HepG2 (cell line): Measurements from ENCODE around the gene DNAJC5. TPM values are rescaled to one million over a fixed set of nuclear protein-coding genes. Genes with fewer than 3 reads are reported as not detected.

ENCODE experiments used
- ARID2 ChIP-seq: sonication (generic); formaldehyde crosslinking; IDR thresholded peaks from 2 replicates; pipeline ENCODE4 v1.8.1; 2022; ENCODE audit warnings: mild to moderate bottlenecking, missing genetic modification reagents, borderline replicate concordance
- CAMTA2 ChIP-seq: sonication (generic); formaldehyde crosslinking; IDR thresholded peaks from 2 replicates; pipeline ENCODE4 v1.4.0; 2020; ENCODE audit warnings: mild to moderate bottlenecking, missing genetic modification reagents, borderline replicate concordance
- CREB3 ChIP-seq: sonication (generic); formaldehyde crosslinking; IDR thresholded peaks from 2 replicates; pipeline ENCODE4 v1.5.0; 2020; ENCODE audit warnings: missing genetic modification reagents
- NAIF1 ChIP-seq: sonication (generic); formaldehyde crosslinking; IDR thresholded peaks from 2 replicates; pipeline ENCODE4 v1.5.0; 2020; ENCODE audit warnings: mild to moderate bottlenecking, missing genetic modification reagents, borderline replicate concordance
- RAD51 ChIP-seq: fragments of 450-650 bp; IDR thresholded peaks from 2 replicates; pipeline ENCODE4 v1.6.1; 2016; ENCODE audit warnings: borderline replicate concordance
- SIX4 ChIP-seq: sonication (generic); formaldehyde crosslinking; IDR thresholded peaks from 2 replicates; pipeline ENCODE4 v1.4.0; 2020; ENCODE audit warnings: missing genetic modification reagents
- SOX13 ChIP-seq, 3 experiments: fragments of 450-650 bp in 1 of 3; sonication (generic) in 1 of 3; formaldehyde crosslinking in 1 of 3; IDR thresholded peaks in 2 of 3; conservative IDR thresholded peaks in 1 of 3; 2 replicates each; pipeline versions ENCODE4 v1.5.0 to v1.6.1; 2016 to 2020; ENCODE audit warnings: antibody characterized with exemption in 1 of 3, mild to moderate bottlenecking in 1 of 3, missing compliant biosample characterization in 1 of 3, missing genetic modification reagents in 1 of 3, moderate library complexity in 1 of 3
- SRSF9 ChIP-seq: fragments of 200-400 bp; formaldehyde crosslinking; IDR thresholded peaks from 2 replicates; pipeline ENCODE4 v1.6.1; 2018; ENCODE audit warnings: borderline replicate concordance, mild to moderate bottlenecking, low read depth, low read length; ENCODE audit not compliant: insufficient read depth, poor library complexity, severe bottlenecking
- ZBTB40 ChIP-seq, 2 experiments: fragments of 450-650 bp in 1 of 2; sonication (generic) in 1 of 2; formaldehyde crosslinking in 1 of 2; IDR thresholded peaks; 2 replicates each; pipeline versions ENCODE4 v1.6.1 to v1.8.0; 2016 to 2022; ENCODE audit warnings: antibody characterized with exemption in 1 of 2, mild to moderate bottlenecking in 1 of 2, missing genetic modification reagents in 1 of 2
- ZFP36L2 ChIP-seq: sonication (generic); formaldehyde crosslinking; IDR thresholded peaks from 2 replicates; pipeline ENCODE4 v1.4.0; 2020; ENCODE audit warnings: missing genetic modification reagents
- ZNF367 ChIP-seq: sonication (generic); formaldehyde crosslinking; IDR thresholded peaks from 2 replicates; pipeline ENCODE4 v1.4.0; 2020; ENCODE audit warnings: missing genetic modification reagents, borderline replicate concordance
- ZNF530 ChIP-seq: sonication (generic); formaldehyde crosslinking; IDR thresholded peaks from 2 replicates; pipeline ENCODE4 v1.5.0; 2020; ENCODE audit warnings: low read depth, mild to moderate bottlenecking, missing genetic modification reagents
- ZNF552 ChIP-seq: sonication (generic); formaldehyde crosslinking; IDR thresholded peaks from 2 replicates; pipeline ENCODE4 v1.9.0; 2022; ENCODE audit warnings: missing genetic modification reagents, mild to moderate bottlenecking, borderline replicate concordance
- ZNF639 ChIP-seq: conservative IDR thresholded peaks from 2 replicates; pipeline ENCODE4 v1.6.1; 2018; ENCODE audit warnings: missing genetic modification reagents
- ZNF749 ChIP-seq: sonication (generic); formaldehyde crosslinking; IDR thresholded peaks from 2 replicates; pipeline ENCODE4 v1.8.0; 2022; ENCODE audit warnings: mild to moderate bottlenecking, missing genetic modification reagents, moderate library complexity, borderline replicate concordance
- ZNF776 ChIP-seq: sonication (generic); formaldehyde crosslinking; IDR thresholded peaks from 2 replicates; pipeline ENCODE4 v1.4.0; 2020; ENCODE audit warnings: mild to moderate bottlenecking, missing genetic modification reagents
- polyA plus RNA-seq, 8 experiments: library from polyadenylated mRNA; depleted of rRNA in 3 of 8; stranded (reverse) in 7 of 8; unstranded in 1 of 8; fragments of >200 nt; fragmentation: Illumina TruSeq in 4 of 8; extraction: Trizol in 4 of 8; gene quantifications; 2 replicates each; pipeline versions ENCODE4 v1.2.1 to v1.2.3, GENCODE V29; 2011 to 2016; ENCODE audit warnings: low read depth in 4 of 8, missing spikeins in 1 of 8, mixed read lengths in 1 of 8; ENCODE audit not compliant: insufficient read depth in 1 of 8
- total RNA-seq, 5 experiments: library from RNA; depleted of rRNA; stranded (reverse); fragments of >200 nt; fragmentation: Illumina TruSeq; extraction: Trizol; gene quantifications; 2 replicates each; pipeline ENCODE4 v1.2.3, GENCODE V29; 2016; ENCODE audit warnings: low read depth in 1 of 5

The DNAJC5 gene
- total and polyA plus RNA-seq, 2 of the 13 experiments (the other 11 are each of a cell fraction or from before 2014, with no cell fraction given) = 42.8 to 64.5 TPM

GRCh38 chr20:63894358-63895201 lies at the start of gene DNAJC5 (continued):
- no peak for TF ChIP-seq ZNF530
- TF ChIP-seq SIX4 (CRISPR knock-in tag) = no peak
- 0 out of 2 replicates have a peak, but pooled peaks have one; percentile 82 for TF ChIP-seq ZNF552
- TF ChIP-seq SOX13 (IDR thresholded peaks at IDR 0.05) = no peak
- TF ChIP-seq SOX13 (CRISPR knock-in tag; conservative IDR thresholded peaks at IDR 0.05 in 1 of 2, IDR thresholded peaks at IDR 0.05 in 1 of 2) = no peak
- no peak for TF ChIP-seq ZNF367
- no peak for TF ChIP-seq ARID2 (CRISPR knock-in tag)
- TF ChIP-seq CAMTA2 (CRISPR knock-in tag) = no peak
- no peak for TF ChIP-seq ZFP36L2
- TF ChIP-seq SRSF9 = no peak
- no peak for TF ChIP-seq NAIF1 (CRISPR knock-in tag)
- peak; percentile 42; the same call in 1 of the 2 replicates for TF ChIP-seq ZNF776 (CRISPR knock-in tag)
- no peak; the same call in none of the 2 replicates for TF ChIP-seq ZNF639 (CRISPR knock-in tag)
- TF ChIP-seq CREB3 = no peak
- no peak for TF ChIP-seq RAD51
- TF ChIP-seq ZBTB40 (IDR thresholded peaks at IDR 0.05) = no peak
- peak; percentile 69; the same call in 1 of the 2 replicates for TF ChIP-seq ZBTB40 (CRISPR knock-in tag; IDR thresholded peaks at IDR 0.05)
- peak; percentile 78; the same call in 1 of the 2 replicates for TF ChIP-seq ZNF749 (CRISPR knock-in tag)
